PC-3 (cell line): ENCODE results near the gene NFATC1. TPM values are rescaled to one million over a fixed set of nuclear protein-coding genes. Genes with fewer than 3 reads are reported as not detected.

Experiments used
- ATAC-seq: fragments of 200-7000 bp; cut with Tn5 transposase; 2 replicates; pipeline ENCODE4 v1.9.1; 2020; ENCODE audit warnings: mild to moderate bottlenecking, moderate library complexity
- BruUV-seq: library from RNA; stranded (reverse); fragments of 400-500 nt; replicated peaks from 2 replicates; lab custom pipeline; 2021; lab: Mats Ljungman, UMichigan
- CTCF ChIA-PET: fragments of 300-600 bp; sonication (Branson Sonifier 250); formaldehyde crosslinking; loops from one replicate; lab custom pipeline; 2022; ENCODE audit warnings: antibody characterized with exemption; lab: Charles Lee
- POLR2A ChIA-PET: fragments of 300-600 bp; sonication (Branson Sonifier 250); formaldehyde crosslinking; loops from one replicate; lab custom pipeline; 2022; ENCODE audit warnings: antibody characterized with exemption; ENCODE audit not compliant: unreplicated experiment; lab: Charles Lee
- DNase-seq: peaks from one replicate; pipeline ENCODE4 v3.0.0-alpha.2; 2015
- H2AFZ ChIP-seq: fragments of 300-600 bp; sonication (generic); 2 replicates; pipeline ENCODE4 v1.6.0; 2016; ENCODE audit warnings: antibody characterized with exemption, low read length
- H3F3A ChIP-seq: fragments of 300-600 bp; sonication (generic); one replicate; pipeline ENCODE4 v1.6.0; 2017; ENCODE audit warnings: antibody characterized with exemption, low read length, control low read depth, mild to moderate bottlenecking; ENCODE audit not compliant: unreplicated experiment
- H3K27ac ChIP-seq: fragments of 300-600 bp; sonication (generic); 2 replicates; pipeline ENCODE4 v1.5.1; 2016; ENCODE audit warnings: mild to moderate bottlenecking, low read length
- H3K27me3 ChIP-seq: fragments of 300-600 bp; sonication (generic); 2 replicates; pipeline ENCODE4 v1.6.1; 2016; ENCODE audit warnings: low read length, mixed read lengths
- H3K36me3 ChIP-seq: fragments of 300-600 bp; sonication (generic); 2 replicates; pipeline ENCODE4 v1.6.1; 2016; ENCODE audit warnings: low read depth, mixed run types, low read length, mixed read lengths
- H3K4me1 ChIP-seq: fragments of 300-600 bp; sonication (generic); 2 replicates; pipeline ENCODE4 v1.5.1; 2016; ENCODE audit warnings: low read length; ENCODE audit not compliant: insufficient read depth
- H3K4me2 ChIP-seq: fragments of 300-600 bp; sonication (generic); 2 replicates; pipeline ENCODE4 v1.6.0; 2016; ENCODE audit warnings: low read length
- H3K4me3 ChIP-seq: fragments of 300-600 bp; sonication (generic); 2 replicates; pipeline ENCODE4 v1.5.1; 2016; ENCODE audit warnings: mild to moderate bottlenecking, low read length, mixed read lengths
- H3K79me2 ChIP-seq: fragments of 300-600 bp; sonication (generic); 2 replicates; pipeline ENCODE4 v1.6.1; 2017; ENCODE audit warnings: low read length, mixed read lengths
- H3K9ac ChIP-seq: fragments of 300-600 bp; sonication (generic); 2 replicates; pipeline ENCODE4 v1.6.0; 2016; ENCODE audit warnings: mild to moderate bottlenecking, low read length
- H3K9me2 ChIP-seq: fragments of 300-600 bp; sonication (generic); replicated peaks from 2 replicates; pipeline ENCODE4 v1.6.1; 2016; ENCODE audit warnings: mixed run types, low read length, mixed read lengths
- H3K9me3 ChIP-seq: fragments of 300-600 bp; sonication (generic); 2 replicates; pipeline ENCODE4 v1.6.1; 2016; ENCODE audit warnings: low read length, mixed read lengths
- H4K20me1 ChIP-seq: fragments of 300-600 bp; sonication (generic); 2 replicates; pipeline ENCODE4 v1.6.1; 2016; ENCODE audit warnings: low read length, mixed read lengths
- EZH2 ChIP-seq: fragments of 300-600 bp; sonication (generic); IDR thresholded peaks from one replicate; pipeline ENCODE4 v1.6.1; 2017; ENCODE audit warnings: antibody characterized with exemption, mild to moderate bottlenecking, low read length; ENCODE audit not compliant: unreplicated experiment
- EZH2phosphoT487 ChIP-seq: fragments of 300-600 bp; sonication (generic); IDR thresholded peaks from 2 replicates; pipeline ENCODE4 v1.6.1; 2018; ENCODE audit warnings: mild to moderate bottlenecking, antibody characterized with exemption, low read length, borderline replicate concordance
- intact Hi-C: fragments of 100-400 bp; cut with micrococcal nuclease; formaldehyde crosslinking; loops from 2 replicates; pipeline ENCODE4 v1.9.0; 2023
- total RNA-seq: library from RNA; depleted of rRNA; stranded (reverse); fragments of >200 nt; gene quantifications from 2 replicates; pipeline ENCODE4 v1.2.3, GENCODE V29; 2014
- TF ChIP-seq, protein P1 (sequence below): fragments of 300-600 bp; sonication (generic); conservative IDR thresholded peaks from 2 replicates; pipeline ENCODE4 v1.5.1; 2017; ENCODE audit warnings: antibody characterized with exemption, low read depth, mild to moderate bottlenecking, low read length

The NFATC1 gene
- total RNA-seq, 1 experiment from 2014 or later: 5.9 TPM

DNA sequence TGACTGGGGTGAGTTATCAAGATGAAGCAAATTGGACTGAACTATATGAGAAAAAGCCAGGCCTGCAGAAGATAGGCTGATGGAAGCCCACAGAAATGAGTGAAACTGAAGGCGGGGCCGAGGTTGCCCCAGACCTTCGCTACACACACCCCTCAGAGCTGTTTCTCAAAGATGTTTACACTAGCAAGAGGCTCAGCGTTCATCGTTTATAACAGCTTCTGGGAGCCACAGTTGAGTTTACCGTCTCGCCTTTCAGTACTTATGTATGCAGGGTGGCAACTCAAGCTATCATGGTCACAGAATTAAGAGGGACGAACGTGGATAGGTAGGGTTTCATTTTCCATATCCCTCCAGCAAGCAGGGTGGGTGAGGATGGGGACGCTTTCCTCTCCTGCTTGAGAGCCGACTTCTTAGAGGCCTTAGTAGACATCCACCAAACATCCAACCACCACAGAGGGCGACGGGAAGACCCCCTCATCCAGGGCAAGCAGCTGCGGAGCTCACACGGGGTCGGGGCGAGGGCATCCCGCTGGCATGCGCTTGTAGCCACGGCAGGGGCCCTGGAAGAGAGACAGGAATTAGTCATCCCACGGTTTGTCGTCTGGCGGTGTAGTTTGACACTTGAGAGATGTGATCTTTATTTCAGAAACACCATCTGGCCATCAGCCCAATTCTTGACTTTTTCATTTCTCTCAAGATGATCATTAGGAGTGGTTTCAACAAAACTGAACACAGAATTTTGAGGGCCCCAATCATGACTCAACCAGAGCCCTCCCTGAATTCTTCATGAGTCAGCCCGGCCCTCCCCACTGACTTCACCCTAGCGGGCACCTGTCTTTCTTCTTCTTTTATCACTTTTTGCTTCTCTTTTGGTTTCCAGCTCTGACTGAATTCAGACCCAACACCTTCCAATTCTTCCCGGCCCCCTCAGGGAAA, 174.8 kb downstream of the NFATC1 start:
- Histone ChIP-seq H3K27ac (no peak overlapping the region), H3K9me2 (no peaks in the 10 kb centered on the region), H3K4me1 (no peaks in the 10 kb centered on the region), H3K9ac (no peak overlapping the region), H3K79me2 (no peaks in the 10 kb centered on the region), H2AFZ (no peak overlapping the region), H4K20me1 (no peaks in the 10 kb centered on the region), H3K27me3 (peaks cover 23% of the 10 kb centered on the region), H3F3A (no peaks in the 10 kb centered on the region), H3K36me3 (no peaks in the 10 kb centered on the region), H3K4me2 (no peak overlapping the region), H3K4me3 (no peak overlapping the region), H3K9me3 (peaks cover 6% of the 10 kb centered on the region; the same call in 1 of the 2 replicates)
- BruUV-seq: no TSS peak
- intact Hi-C loops: no loop called here
- no peak for DNase-seq
- ChIA-PET POLR2A (no interaction called here), CTCF (no interaction called here)
- no peak for TF ChIP-seq EZH2phosphoT487
- ATAC-seq: no peak

- CTCF ChIA-PET: no interaction called here
- BruUV-seq: no TSS peak
- H3K9me2 ChIP-seq: no peaks in the 10 kb centered on the region
- intact Hi-C loops: no loop called here
- H3K4me3 ChIP-seq: no peak overlapping the region
- TF ChIP-seq, protein P1, sequence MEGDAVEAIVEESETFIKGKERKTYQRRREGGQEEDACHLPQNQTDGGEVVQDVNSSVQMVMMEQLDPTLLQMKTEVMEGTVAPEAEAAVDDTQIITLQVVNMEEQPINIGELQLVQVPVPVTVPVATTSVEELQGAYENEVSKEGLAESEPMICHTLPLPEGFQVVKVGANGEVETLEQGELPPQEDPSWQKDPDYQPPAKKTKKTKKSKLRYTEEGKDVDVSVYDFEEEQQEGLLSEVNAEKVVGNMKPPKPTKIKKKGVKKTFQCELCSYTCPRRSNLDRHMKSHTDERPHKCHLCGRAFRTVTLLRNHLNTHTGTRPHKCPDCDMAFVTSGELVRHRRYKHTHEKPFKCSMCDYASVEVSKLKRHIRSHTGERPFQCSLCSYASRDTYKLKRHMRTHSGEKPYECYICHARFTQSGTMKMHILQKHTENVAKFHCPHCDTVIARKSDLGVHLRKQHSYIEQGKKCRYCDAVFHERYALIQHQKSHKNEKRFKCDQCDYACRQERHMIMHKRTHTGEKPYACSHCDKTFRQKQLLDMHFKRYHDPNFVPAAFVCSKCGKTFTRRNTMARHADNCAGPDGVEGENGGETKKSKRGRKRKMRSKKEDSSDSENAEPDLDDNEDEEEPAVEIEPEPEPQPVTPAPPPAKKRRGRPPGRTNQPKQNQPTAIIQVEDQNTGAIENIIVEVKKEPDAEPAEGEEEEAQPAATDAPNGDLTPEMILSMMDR: no peak
- TF ChIP-seq EZH2phosphoT487: no peak
- no peak for TF ChIP-seq EZH2
- DNase-seq (no peak), ATAC-seq (no peak)
- H3K27ac ChIP-seq: no peak overlapping the region
- H3K27me3 ChIP-seq: peaks cover 23% of the 10 kb centered on the region
- H3K36me3 ChIP-seq: no peaks in the 10 kb centered on the region
- H3K9ac ChIP-seq: no peak overlapping the region
- no peak overlapping the region for H2AFZ ChIP-seq
- H3K9me3 ChIP-seq: peaks cover 6% of the 10 kb centered on the region; the same call in 1 of the 2 replicates
- POLR2A ChIA-PET: no interaction called here
- H3F3A ChIP-seq: no peaks in the 10 kb centered on the region
- H3K4me2 ChIP-seq: no peak overlapping the region
- H3K79me2 ChIP-seq: no peaks in the 10 kb centered on the region
- H4K20me1 ChIP-seq: no peaks in the 10 kb centered on the region
- no peaks in the 10 kb centered on the region for H3K4me1 ChIP-seq
Observed at GRCh38 chr18:79571211-79572092, 175.7 kb downstream of the NFATC1 start.

DNA sequence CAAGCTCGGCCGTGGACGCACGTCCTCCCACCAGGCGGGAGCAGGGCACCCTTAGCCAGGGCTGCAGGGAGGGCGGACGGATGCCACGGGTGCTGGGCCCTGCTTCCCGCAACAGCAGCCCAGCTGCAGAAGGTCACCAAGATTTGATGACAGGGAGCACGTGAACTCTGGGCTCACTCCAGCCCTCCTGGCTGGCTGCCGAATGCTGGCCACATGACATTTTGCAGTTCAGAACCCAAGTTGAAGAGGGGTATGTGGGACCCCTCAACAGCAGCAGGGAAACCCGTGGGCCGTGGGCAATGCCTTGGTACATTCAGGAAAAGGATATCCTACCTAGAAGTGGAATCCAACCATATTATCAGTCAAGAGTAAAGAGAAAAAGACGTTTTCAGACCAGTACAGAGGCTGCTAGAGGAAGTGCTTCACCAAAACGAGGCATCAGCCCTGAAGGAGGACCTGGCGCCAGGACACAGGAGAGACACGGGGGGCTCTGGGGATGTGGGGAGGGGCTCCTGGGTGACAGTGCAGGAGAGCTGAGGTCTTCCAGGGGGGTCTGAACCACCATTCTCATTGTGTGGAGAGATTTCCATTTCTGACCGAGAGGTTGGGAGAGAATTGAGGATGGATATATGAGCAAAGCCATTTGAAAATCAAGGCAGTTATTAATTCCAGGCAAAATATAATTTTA, 176.5 kb downstream of the NFATC1 start:
- H3K9me3 ChIP-seq: peaks cover 6% of the 10 kb centered on the region; the same call in 1 of the 2 replicates
- H4K20me1 ChIP-seq: no peaks in the 10 kb centered on the region
- no peak for DNase-seq
- H3K4me2 ChIP-seq: no peak overlapping the region
- H3K9me2 ChIP-seq: no peaks in the 10 kb centered on the region
- H3K79me2 ChIP-seq: no peaks in the 10 kb centered on the region
- no peak for TF ChIP-seq EZH2
- TF ChIP-seq EZH2phosphoT487: no peak
- TF ChIP-seq, protein P1: no peak
- no peak overlapping the region for H3K9ac ChIP-seq
- ChIA-PET POLR2A (no interaction called here), CTCF (no interaction called here)
- intact Hi-C loops: no loop called here
- H3K4me1 ChIP-seq: no peaks in the 10 kb centered on the region
- ATAC-seq: no peak
- H3K27me3 ChIP-seq: peaks cover 28% of the 10 kb centered on the region
- no peaks in the 10 kb centered on the region for H3K36me3 ChIP-seq
- no peak overlapping the region for H3K4me3 ChIP-seq
- H3K27ac ChIP-seq: no peak overlapping the region
- no TSS peak for BruUV-seq
- H3F3A ChIP-seq: no peaks in the 10 kb centered on the region
- H2AFZ ChIP-seq: no peak overlapping the region
